HG03060 (cell line): ENCODE data around the gene CEP57.

Experiments
- ATAC-seq: cut with Tn5 transposase; IDR thresholded peaks from one replicate; pipeline ENCODE4 v1.9.1; 2021; ENCODE audit warnings: low read depth, moderate number of reproducible peaks; ENCODE audit not compliant: unreplicated experiment

The CEP57 gene

GRCh38 chr11:95790123-95790932 is at the start of gene CEP57:
Gene CEP57, plus strand, starts transcription at chr11:95790498. Its CDS starts 201 bp downstream, at chr11:95790699.
- ATAC-seq = peak; percentile 54

DNA sequence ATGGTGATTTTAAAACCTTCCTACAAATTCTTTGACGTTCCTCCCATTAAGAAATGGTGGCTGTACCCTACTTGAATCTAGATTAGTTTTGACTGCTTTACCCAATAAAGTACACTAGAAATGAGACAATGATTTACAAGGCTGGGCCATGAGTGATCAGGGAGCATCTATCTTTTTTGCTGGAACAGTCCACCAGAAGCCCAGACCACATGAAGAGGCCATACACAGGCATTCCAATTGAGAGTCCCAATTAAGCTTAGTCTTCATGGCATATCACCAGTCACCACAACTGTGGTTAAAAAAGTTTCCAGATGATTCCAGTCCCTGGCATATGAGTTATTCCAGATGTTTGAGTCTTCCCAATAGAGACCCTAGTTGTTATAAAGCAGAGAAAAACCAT is 40.2 kb upstream of the CEP57 start:
- ATAC-seq = no peak

- ATAC-seq = no peak
Measured at GRCh38 chr11:95751515-95751914, 38.8 kb upstream of the CEP57 start.

GRCh38 chr11:95760941-95761340 is 29.4 kb upstream of the CEP57 start:
- ATAC-seq = no peak

DNA sequence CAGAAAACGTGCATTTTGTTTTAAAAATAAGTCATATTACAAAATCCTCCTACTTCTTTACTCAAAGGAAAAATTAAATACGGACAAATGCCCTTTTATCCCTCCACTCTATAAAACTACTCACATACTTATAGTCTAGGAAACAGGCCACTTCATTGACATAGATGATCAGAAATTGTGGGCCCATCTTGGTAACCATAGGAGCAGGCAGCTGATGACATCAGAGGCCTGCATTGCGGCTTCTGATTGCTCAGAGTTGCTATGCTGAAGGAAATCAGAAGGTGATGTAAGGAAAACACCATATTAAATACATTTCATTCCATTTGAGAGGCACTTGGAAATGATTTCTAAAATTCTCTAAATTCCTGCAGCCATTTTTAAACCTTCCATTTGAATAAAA is 27.8 kb upstream of the CEP57 start:
- ATAC-seq = no peak

- ATAC-seq = no peak
Measured at GRCh38 chr11:95764267-95764898, 25.9 kb upstream of the CEP57 start.

- ATAC-seq = no peak
Measured at GRCh38 chr11:95766701-95767100, 23.6 kb upstream of the CEP57 start.

DNA sequence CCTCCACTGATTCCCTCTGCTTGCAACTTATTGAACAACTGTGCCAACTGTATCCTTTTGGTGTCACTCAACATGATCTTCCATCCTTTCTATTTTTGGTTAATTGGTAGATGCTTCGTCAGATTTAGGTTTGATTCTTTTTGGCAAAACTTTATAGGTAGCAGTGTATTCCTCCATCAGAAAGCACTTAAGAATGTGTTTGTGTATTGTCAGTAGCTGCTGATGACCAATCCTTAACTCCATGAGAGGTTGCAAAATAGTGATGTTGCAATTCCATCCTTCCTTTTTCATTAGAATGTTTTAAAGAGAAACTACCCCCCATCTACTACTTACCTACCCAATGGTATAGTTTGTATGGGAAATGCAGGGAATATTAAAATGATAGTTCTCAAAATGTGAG is 22.8 kb upstream of the CEP57 start:
- ATAC-seq = no peak

DNA sequence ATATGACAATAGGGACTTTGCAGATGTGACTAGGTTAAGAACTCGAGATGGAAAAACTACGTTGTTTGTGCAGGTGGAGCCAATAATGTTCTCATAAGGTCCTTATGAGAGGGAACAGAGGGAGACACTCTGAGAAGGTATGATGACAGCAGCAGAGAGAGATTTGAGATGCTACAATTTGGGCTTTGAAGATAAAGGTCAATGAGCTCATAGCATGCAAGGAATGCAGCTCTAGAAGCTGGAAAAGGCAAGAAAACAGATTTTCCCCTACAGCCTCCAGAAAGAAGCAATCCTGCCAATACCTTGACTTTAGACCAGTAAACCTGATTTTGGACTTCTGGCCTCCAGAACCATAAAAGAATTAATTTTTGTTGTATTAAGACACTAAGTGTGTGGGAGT is 21.8 kb upstream of the CEP57 start:
- ATAC-seq = no peak

GRCh38 chr11:95776859-95777258 is 13.4 kb upstream of the CEP57 start:
- no peak for ATAC-seq

DNA sequence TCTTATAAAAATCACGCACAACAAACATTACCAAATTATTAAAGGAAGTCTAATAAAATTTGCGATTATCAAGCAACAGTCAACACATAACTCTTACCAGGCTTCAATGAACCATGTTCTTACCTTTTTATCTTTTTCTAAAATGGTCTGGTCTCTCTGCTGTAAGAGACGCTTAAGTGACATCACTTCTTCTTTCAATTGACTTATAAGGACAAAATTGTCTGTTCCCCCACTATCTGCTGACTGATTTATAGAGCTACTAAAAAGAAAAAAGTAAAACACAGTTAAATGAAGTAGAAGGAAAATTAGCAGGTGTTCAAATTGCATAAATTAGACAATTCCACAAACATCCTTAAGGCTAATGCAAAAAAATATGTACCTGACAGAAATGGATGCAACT is 11.6 kb upstream of the CEP57 start:
- ATAC-seq = no peak

DNA sequence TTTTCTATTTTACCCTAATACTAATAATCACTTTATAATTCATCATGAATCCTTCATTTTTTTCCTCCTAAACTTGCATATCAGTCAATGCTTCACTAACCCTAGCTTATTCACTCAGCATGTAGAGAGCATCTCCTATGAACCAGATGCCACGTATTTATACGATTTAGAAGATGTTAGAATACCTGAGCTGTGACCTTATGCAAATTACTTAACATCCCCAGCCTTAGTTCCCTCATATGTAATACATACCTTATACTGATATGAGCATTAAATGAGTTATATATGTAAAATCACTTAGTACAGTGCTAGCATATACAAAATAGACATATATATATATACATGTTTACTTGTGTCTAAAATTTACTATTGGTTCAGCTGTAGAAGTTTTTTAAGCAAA is 9.8 kb upstream of the CEP57 start:
- no peak for ATAC-seq

DNA sequence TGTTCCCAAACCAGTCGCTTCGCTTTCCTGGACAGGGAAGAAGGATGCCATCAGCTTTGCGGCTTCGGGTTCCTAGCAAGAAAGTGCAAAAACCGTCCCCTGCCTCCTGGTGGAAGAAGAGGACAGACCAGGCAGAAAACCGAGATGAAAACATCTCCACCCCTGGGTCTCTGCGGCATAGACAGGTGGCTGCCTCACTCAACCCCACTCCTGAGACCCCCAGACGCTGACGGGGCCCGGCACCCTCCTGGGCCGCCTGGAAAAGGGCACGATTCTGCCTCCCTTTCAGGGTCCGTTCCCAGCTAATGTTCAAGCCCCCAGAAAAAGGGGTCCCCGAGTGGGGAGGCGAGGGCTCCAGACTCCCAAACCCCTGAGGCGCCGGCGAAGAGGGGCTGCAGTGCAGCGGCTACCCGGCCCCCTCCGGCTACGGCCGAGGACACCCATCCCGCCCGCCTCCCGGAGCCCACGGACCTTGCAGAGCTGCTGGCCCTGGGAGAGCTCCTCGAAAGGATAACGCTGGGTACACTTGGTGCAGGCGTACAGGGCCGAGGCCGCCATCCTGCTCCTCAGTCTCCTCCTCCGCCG is 1.3 kb upstream of the CEP57 start:
- no peak for ATAC-seq

GRCh38 chr11:95789506-95790122 is 684 bp upstream of the CEP57 start, which contains the start of gene FAM76B:
Gene FAM76B, minus strand, starts transcription at chr11:95789782. Its CDS starts 304 bp downstream, at chr11:95789478.
- ATAC-seq = peak; percentile 50

- no peak for ATAC-seq
Measured at GRCh38 chr11:95790933-95791708, 823 bp downstream of the CEP57 start.

DNA sequence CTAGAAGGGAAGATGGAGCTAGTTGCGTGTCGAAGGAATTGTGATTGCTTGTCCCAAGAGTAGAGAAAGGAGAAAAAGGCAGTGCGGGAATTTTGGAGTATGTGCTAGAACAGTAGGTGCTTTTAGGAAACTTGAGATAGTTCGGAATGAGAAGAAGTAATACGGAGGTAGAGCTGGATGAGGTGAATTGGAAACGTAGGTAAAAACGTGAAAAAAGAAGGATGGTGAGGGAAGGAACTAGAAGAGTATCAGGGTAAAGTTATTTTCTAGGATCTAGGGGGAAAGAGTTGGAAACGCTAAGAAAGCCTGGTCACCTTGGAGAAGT is 1.4 kb downstream of the CEP57 start:
- no peak for ATAC-seq

GRCh38 chr11:95792200-95792599 is 1.9 kb downstream of the CEP57 start:
- ATAC-seq = no peak

DNA sequence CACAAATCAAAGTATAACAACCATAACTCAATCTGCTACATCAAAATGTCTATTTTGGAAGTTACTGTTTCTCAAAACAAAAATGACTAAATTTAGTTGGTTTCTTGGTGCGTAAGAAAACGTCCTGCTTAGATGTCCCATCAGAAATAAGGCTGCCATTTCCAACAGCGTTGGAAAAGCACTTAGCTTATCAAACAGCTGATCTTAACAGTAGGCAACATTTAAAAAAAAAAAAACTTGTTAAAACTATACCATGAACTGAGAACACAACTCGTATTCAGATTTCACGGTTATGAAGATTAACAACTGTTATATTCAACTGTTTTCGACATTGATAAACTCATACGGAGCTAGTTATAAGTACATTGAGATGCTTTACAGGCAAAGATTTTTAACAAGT is 2.4 kb downstream of the CEP57 start:
- no peak for ATAC-seq

DNA sequence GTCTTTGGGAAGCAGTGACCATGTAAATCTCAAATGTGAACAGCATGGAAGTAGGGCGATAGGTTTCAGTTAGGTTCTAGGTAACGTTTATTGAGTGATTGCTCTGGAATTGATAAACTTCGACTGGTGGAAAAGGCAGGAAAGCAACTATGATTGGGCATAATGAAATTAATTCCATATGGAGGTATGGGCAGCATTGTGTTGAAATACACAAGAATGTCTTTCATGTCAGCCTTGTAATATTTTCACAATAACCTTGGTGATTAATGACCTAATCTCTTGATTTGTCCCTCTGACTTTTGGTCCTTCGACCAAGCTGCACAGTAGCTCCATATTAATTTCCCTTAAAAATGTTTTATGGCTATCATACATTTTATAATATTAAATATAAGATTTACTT is 2.8 kb downstream of the CEP57 start:
- ATAC-seq = no peak

DNA sequence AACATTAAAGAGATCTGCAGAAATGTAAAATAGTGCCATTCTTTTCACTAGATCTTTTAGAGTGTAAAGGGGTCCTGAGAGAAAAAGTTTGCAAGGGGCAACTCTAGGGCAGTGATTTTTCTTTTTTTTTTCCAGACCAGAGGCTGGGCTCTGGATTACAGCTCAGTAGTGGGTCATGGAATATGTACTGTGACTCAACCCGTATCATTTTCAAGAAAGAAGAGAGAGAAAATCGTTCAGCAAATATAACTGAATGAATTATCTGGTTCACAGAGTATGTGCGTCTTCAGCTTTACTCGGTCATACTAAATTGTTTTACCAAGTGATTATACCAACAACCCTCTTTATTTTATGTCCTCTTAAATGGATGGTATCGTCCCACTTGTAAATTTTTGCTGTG is 3.8 kb downstream of the CEP57 start:
- no peak for ATAC-seq
